ENCODE results near the gene CBFA2T2.
"Not testable (repeated sequence)": the region's sequence is repeated elsewhere in the genome, so short reads cannot be mapped to it uniquely, and the experiment has no call there.

The CBFA2T2 gene

DNA sequence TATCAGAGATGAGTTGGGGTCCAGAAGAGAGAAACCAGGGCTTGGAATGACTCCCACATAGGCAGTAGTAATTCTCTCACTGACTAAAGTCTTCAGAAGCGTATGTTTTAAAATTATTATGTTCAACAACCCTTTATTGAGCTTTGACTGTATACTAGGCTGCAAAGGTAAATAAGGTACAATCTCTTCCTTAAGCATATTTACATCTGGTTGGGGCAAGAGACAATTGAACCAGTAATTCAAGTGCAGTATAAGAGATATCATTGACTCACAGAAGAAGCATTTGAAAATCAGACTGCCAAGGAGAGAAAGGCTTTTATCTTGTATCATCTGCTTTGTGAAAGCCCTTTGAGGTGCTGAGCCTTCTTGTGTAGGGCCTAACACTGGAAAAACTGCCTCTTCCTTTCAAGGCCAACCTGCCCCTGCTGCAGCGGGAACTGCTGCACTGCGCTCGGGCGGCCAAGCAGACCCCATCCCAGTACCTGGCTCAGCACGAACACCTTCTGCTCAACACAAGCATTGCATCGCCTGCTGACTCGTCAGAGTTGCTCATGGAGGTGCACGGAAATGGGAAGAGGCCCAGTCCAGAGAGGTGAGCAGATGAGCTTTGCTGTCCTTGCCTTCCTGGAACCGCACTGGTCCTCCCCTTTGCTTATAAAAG lies 132.9 kb downstream of the CBFA2T2 start:
- DNase-seq (ENCODE audit: low read depth, low spot score), result no peak

DNA sequence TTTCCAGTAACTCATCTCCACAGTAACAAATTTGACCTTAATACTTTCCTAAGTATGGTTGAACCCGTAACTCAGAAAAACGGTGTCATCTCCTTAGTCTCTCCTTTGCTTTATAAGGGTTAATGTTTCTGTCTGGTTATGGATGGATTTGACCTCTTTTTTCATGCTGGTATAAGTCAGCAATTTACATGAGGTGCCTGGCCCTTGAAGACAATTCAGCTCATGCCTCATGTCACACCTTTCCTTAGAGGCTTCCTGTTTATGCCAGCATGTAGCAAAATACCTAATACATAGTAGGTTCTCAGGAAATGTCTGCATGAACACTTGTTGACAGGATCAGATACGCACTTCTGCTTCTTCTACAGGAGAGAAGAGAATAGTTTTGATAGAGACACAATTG lies 134.5 kb downstream of the CBFA2T2 start:
- no peak for DNase-seq (ENCODE audit: low read depth, low spot score)

DNA sequence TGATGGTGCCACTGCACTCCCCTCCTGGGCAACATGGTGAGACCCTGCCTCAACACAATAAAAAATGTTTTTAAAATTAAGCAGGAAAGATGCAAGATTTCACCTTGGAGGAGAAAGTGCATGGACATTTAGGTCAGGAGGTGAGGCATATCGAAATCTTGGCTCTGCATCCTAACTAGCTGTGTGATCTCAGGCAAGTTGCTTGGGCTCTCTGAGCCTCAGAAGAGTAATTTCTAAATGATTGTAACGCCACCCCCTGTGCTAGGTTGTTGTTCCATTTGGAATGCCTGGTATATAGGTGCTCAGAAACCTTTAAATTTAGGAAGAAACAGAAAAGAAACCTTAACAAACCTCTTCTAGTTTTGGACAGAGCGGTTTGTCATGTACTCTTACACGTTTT lies 136.3 kb downstream of the CBFA2T2 start:
- DNase-seq (ENCODE audit: low read depth, low spot score), result no peak

DNA sequence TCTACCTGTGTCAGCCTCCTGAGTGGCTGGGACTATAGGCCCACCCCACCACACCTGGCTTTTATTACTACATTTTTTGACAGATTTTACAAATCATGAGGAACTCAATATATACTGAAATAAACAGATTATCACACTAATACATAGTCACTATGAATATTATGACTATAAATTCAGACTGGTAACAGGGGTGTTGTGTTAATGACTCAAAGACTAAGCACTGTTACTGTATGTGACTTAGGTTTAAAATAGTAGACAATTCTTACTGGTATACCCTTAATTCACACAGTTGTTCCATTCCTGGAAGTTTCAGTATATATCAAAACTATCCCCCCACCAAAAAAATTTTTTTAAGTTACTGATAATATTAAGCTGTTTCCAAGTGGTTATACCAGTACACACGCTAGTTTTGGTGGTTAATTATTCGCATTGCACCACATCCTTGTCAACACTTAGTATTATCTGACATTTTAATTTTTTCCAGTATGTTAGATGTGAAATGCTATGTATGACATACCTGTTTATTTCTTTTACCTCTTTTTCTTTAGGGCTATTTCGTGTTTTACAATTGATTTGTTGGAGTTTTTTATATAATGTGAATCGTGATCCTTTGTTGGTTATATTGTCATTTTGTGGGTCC lies 137.8 kb downstream of the CBFA2T2 start:
- no peak for DNase-seq (ENCODE audit: low read depth, low spot score)

DNA sequence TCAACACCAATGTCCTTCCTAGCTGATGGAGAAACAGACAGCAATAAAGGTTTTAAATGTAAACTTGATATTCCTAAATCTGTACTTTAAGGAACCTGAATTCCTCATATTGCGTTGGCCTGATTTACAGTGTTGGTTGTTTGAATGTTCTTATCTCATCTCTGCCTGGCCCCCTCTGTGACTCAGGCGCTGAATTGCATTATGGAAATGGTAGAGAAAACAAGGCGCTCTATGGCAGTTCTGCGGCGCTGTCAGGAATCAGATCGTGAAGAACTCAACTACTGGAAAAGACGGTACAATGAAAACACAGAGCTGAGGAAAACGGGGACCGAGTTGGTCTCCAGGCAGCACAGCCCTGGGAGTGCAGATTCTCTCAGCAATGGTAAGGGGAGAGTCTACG lies 139.6 kb downstream of the CBFA2T2 start:
- no peak for DNase-seq (ENCODE audit: low read depth, low spot score)

DNA sequence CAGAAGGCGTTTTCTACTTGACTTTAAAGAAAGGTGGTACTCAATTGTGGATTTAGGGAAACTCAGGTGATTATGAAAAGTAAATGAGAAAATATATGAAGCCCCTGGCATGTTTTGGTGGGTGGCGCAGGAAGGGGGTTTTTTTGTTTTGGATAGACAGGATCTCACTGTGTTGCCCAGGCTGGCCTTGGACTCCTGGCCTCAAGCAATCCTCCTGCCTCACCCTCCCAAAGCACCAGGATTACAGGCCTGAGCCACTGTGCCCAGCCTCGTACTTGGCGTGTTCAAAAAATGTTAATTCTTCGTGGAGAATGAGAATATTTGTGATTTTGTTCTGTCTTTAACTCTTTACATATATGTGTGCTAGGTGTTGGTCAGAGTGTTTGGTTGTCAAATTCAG lies 140.1 kb downstream of the CBFA2T2 start:
- no peak for DNase-seq (ENCODE audit: low read depth, low spot score)

DNA sequence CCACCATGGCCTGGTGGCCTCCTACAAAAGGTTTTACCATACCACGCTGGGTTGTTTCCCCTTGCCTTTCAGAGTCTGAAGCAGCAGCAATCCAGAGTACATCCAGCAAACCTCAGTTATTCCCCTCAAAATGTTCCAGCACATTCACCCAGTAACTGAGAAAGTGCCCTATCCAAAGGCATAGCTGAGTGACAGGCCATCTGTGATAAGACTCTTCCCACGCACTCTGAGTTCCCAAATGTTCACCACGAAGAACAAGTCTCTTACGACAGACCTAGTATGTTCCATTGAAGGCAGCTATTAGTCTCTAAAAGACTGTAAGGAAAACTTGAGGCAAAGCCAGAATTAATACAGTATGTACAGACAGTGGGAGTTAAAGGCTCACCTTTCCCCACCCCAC lies 140.6 kb downstream of the CBFA2T2 start:
- DNase-seq (ENCODE audit: low read depth, low spot score), result no peak

DNA sequence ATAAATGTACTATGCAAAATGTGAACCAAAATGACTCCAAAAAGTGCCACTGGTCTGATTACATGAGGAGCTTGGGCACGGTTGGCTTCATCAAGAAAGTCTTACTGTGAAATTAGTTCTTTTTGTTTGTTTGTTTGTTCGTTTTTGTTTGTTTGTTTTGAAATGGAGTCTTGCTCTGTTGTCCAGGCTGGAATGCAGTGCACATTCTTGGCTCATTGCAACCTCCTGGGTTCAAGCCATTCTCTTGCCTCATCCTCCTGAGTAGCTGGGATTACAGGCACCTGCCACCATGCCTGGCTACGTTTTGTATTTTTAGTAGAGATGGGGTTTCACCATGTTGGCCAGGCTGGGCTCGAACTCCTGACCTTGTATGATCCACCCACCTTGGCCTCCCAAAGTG lies 142.0 kb downstream of the CBFA2T2 start:
- DNase-seq (ENCODE audit: low read depth, low spot score), result not testable (repeated sequence)

DNA sequence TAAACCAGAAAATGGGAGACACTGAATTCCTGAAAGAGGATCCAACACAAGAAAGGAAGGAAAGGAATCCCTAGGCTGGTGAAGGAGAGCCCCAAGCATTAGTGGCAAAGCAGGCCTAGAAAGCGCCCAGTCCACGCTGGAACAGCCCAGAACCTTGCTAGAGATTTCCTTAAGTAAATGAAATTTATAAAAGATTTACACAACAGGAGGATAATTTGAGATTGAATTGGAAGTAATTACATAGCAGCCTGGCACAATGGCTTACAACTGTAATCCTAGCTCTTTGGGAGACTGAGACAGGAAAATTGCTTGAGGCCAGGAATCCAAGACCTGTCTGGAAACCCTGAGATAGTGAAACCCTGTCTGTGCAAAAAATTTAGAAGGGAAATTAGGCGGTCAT lies 145.4 kb downstream of the CBFA2T2 start:
- DNase-seq (ENCODE audit: low read depth, low spot score), result no peak

DNA sequence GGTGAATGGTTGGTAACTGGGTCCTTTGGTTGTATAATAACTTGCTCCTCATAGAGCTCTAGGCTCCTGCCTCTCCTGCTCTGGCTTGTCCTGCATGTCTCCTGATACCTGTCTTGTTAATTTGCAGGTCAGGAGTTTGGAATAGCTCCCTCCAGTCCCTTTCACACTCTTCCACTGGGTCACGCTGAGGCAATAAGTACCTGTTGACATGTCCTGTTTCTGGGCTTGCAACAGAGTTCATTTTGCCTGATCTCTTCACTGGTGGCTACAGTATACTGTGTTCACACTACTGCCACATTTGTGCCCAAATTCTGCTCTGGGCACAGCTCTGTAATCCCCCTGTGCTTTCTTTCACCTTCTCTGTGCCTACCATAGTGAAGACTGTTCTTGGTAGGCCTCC lies 146.9 kb downstream of the CBFA2T2 start:
- no peak for DNase-seq (ENCODE audit: low read depth, low spot score)

DNA sequence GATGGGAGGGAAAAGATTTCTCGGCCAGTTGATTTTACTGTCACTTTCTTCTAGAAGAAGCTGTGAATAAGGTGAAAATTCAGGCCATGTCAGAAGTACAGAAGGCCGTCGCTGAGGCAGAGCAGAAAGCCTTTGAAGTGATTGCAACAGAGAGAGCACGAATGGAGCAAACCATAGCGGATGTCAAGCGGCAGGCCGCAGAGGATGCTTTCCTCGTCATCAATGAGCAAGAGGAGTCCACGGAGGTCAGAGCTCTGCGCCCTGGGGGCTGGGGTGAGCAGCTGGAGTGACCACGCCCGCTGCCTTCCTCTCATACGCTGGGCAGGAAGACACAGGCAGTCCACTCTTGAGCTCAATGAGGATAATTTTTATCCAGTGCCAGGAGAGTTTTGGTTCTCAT lies 150.4 kb downstream of the CBFA2T2 start:
- no peak for DNase-seq (ENCODE audit: low read depth, low spot score)

DNA sequence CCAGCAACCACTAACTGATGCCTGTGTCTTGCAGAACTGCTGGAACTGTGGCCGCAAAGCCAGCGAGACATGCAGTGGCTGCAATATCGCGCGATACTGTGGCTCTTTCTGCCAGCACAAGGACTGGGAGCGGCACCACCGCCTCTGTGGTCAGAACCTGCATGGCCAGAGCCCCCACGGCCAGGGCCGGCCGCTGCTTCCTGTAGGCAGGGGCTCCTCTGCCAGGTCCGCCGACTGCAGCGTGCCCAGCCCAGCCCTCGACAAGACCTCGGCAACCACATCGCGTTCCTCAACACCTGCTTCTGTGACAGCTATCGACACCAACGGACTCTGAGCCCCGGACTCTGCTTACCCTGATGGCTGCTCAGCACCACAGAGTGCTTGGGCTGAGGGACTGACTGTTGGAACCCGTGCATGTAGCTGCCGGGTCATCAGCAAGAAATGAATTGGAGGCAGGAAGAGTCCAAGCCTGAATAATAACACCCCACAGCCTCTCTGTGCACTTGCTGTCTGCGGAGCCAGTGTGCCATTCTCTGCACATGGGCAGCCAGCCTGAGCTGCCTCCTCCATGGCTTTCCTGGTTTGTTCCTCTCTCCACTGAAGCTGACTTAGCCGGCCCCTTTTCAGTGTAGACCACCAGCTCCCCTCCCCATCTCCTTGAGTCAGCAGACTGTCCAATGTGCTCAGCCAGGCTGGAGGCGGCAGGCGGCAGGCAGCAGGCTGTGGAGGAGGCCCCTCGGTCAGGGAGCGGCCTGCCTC lies 154.6 kb downstream of the CBFA2T2 start:
- no peak for DNase-seq (ENCODE audit: low read depth, low spot score)

DNA sequence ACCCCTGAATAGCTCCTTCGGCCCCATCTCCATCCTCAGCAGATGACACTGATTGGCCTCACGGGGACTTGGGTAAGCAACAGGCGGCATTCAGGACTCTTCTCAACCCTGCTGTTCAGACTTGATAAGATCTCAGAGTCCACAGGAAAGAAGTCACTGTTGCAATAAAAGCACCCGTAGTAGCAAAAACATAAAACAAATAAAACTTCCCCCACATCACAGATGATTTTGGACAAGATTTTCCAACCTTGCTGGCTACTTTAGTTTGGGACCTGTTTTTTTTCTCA lies 155.1 kb downstream of the CBFA2T2 start:
- no peak for DNase-seq (ENCODE audit: low read depth, low spot score)

DNA sequence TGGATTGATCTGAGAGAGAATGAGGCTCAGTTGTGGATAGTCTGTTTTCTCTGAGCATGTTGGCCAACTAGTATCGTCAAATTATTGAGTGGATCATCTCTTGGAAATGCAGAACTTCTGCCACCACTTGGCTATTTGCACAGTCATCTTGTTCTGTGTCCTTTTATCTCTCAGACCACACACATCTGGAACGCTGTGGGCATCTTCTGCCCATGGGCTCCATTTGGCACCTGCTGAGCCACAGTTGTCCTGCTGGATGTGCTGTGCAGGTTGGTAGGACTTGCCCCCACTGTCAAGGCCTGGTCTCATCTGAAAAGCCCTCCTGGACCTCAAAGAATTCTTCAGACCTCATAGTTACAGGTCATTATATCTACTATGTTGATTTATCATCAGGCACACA lies 155.5 kb downstream of the CBFA2T2 start:
- no peak for DNase-seq (ENCODE audit: low read depth, low spot score)

DNA sequence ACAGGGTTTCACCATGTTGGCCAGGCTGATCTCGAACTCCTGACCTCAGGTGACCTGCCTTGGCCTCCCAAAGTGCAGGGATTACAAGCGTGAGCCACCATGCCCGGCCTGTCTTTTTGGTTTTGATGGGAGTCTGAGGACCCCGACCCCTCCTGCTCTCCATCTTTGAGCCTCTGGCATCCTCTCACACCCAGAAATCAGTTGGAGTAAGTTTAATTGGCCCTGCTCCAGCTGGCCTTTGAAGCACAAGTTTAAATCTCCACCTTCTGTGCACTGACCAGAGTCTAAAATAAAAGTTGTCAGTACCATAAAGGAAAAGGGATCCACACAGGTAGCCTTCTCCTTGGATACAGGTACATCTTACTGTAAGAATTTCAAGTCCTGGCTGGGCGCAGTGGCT lies 156.3 kb downstream of the CBFA2T2 start:
- no peak for DNase-seq (ENCODE audit: low read depth, low spot score)

DNA sequence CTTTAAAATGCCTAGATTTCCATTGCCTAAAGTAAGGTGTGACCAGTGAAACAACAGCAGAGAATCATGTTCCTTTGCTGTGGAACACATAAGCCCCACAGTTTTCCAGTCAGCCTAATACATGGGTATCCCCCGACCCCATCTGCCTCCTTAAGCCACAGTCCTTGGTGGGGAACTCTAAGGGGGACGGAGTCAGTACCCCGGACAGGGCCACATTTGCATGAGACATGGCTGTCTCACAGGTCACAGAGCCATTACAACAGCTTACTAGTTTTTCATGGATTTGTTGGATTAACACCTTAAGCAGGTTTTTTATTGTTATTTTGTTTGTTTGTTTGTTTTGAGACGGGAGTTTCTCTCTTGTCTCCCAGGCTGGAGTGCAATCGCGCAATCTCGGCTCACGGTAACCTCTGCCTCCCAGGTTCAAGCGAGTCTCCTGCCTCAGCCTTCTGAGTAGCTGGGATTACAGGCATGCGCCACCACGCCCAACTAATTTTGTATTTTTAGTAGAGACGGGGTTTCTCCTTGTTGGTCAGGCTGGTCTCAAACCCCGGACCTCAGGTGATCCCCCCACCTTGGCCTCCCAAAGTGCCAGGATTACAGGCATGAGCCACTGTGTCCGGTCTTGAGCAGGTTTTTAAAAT lies 157.2 kb downstream of the CBFA2T2 start:
- DNase-seq (ENCODE audit: low read depth, low spot score), result not testable (repeated sequence)

DNA sequence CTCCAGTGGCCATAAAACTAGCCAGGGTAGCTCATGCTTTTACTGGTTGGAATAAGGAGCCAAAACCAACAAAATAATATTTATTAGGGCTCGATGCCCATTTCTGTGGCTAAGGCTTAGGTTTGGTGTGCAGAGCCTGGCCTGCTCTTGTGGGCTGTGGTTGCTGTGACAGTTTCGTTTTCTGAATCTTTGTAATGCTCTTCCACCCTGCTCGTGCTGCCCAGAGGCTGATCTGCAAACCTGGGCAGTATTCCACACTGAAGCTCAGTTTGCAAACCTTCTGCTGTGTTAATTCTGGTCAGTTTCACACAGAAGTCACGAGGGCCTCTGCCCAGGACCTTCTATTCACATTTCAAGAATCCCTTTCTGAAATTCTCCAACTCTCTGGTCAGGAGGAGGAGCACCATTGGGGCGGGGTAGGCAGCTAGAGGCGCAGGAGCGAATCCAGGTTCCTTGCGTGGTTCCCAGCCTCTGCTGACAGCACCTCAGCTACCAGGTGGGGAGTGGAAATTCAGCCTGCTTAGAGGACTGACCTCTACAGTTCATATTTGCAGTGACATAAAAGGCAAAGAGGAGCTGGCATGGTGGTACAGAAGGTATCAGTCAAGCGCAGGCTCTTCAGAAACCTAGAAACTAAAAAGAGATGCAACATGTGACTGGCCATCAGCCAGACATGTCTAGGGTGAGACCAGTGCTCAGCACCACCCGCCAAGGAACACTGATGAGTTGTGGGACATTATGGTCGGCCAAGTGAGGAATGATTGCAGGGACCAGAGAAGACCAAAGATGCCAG lies 157.9 kb downstream of the CBFA2T2 start:
- no peak for DNase-seq (ENCODE audit: low read depth, low spot score)

DNA sequence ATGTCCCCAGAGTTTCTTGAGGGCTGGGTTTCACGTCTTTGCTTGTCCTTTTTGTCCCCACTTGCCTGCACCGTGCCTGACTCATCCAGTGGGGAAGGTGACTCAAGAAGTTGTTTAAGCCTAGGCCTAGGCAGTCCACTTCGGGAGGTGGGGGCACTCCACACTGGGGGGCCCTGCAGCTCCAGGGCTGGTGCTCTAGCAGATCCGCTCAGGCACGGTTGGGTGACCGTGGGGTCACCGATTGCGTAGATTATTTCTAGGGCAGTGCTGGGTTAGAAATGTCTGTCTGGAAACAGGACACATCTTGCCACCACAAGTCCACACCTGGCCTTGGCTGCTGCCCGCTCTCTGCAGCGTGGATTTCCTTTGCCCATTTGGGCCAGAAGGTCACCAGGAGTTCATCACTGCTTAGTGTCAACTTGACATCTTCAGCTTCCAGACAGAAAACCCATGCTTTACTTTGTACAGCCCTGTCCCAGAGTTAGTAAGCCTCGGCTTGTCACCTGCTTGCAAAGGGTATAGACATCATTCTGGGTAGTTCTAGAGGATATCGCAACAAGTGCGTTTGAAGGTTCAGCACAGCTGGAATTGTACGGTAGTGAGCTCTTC lies 158.6 kb downstream of the CBFA2T2 start:
- DNase-seq (ENCODE audit: low read depth, low spot score), result no peak

DNA sequence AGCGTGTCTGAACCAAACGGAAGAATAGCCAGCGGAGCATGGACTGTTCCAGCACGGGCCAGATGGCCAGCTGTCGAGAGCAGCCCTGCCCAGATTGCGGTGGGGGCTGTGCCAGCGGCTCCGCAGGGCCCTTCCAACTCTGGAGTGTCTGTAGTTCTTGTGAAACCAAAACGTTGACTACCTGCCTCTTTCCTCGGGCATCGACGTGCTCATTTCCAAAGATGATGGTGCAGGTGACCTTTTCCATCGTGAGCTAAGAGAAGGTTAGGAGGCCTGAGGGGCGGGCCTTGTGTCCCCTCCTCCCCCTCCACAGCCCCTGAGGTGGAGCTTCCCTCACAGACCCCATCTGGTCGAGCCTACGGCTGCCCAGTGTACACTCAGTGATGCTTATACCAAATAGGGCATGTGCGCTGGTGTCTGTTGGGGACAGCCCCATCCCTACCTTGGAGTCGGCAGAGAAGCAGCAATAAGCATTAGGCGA lies 159.3 kb downstream of the CBFA2T2 start:
- DNase-seq (ENCODE audit: low read depth, low spot score), result no peak

DNA sequence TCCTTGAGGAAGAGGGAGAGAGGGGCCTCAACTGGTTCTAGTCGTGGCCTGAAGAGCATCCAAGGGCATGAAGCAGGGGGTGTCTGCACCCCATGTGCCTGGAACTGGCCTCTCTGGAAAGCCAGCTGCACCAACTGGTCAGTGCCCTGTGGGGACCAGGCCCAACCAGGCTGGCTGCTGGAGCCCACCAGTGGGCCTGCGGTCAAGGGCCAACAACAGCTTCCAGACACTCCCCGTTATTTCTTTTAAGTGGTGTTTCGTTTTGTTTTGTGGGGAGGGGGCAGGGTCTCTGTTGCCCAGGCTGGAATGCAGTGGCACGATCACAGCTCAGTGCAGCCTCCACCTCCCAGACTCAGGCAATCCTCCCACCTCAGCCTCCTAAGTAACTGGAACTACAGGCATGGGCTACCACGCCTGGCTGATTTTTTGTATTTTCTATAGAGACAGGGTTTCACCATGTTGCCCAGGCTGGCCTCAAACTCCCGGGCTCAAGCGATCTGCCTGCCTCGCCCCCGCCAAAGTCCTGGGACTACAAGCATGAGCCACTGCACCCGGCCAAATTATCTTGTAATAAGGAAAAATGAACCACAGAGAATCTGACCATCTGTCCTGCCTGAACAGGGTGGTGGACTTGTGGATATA lies 160.3 kb downstream of the CBFA2T2 start:
- DNase-seq (ENCODE audit: low read depth, low spot score), result no peak
